HG03108 (cell line): Measurements from ENCODE around the gene SFTA2.
"Not testable (repeated sequence)": the region's sequence is repeated elsewhere in the genome, so short reads cannot be mapped to it uniquely, and the experiment has no call there.

Source experiments
- ATAC-seq: cut with Tn5 transposase; IDR thresholded peaks from one replicate; pipeline ENCODE4 v1.9.1; 2021; ENCODE audit warnings: moderate library complexity; ENCODE audit not compliant: unreplicated experiment

SFTA2 gene

GRCh38 chr6:30914076-30914853, 17.7 kb downstream of the SFTA2 start, which contains the start of gene VARS2:
VARS2 (plus strand) TSS chr6:30914238; CDS start chr6:30914837, 599 bp downstream.
- peak; percentile 75 for ATAC-seq

DNA sequence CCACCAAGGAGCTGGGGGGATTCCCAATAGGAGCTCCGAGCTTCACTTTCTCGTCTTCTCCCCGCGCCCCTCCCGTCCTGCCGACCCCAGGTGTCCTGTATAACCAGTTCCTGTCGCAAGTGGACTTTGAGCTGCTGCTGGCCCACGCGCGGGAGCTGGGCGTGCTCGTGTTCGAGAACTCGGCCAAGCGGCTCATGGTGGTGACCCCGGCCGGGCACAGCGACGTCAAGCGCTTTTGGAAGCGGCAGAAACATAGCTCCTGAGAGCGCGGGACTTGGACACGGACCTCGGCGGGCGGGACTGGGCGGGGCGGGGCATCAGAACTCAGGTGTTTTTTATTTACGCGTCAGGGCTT, 18.3 kb downstream of the SFTA2 start:
- ATAC-seq = peak; percentile 5

DNA sequence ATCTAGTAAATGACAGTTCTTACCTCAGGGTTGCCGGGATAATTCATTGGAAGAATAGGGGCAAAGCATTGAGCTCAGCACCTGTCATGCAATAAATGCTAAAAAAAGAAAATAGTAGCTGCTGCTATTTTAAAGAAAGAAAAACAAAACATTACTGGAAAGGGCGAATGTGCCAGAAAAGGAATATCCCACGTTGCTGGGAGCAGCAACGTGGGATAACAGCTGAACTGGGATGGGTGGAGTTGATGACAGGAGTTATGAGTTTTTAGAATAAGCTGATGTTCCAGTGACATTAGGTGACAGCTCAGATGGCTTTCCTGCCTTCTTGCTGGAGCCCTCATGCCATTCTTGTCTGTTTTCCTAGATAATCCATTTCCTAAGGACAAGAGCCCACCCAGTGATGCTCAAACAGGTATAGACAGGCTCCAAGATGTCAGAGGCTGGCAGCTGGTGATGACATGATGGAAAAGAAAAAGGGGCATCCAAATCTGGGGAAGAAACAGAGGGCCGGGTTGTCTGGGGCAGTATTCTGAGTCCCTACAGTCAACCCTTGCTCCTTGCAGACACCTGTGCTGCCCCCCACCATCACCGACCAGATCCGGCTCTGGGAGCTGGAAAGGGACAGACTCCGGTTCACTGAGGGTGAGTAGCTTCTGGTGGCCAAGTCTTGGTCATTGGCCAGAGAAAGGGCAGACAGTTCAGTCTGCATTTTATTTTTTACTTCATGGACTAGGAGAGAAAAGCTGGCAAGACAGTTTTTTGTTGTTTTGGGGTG, 19.0 kb downstream of the SFTA2 start:
- ATAC-seq = no peak

DNA sequence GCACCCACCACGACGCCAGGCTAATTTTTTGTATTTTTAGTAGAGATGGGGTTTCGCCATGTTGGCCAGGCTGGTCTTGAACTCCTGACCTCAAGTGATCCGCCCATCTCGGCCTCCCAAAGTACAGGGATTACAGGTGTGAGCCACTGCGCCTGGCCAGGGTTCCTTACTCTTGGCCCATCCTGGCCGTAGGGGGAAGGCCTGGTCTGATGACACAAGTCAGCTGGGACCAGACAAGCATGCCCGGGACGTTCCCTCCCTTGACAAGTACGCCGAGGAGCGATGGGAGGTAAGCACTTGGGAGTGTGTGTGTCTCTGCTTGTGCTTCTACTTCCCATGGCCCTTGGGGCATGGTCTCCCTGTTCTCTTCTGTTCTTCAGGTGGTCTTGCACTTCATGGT, 21.5 kb downstream of the SFTA2 start:
- ATAC-seq = not testable (repeated sequence)

DNA sequence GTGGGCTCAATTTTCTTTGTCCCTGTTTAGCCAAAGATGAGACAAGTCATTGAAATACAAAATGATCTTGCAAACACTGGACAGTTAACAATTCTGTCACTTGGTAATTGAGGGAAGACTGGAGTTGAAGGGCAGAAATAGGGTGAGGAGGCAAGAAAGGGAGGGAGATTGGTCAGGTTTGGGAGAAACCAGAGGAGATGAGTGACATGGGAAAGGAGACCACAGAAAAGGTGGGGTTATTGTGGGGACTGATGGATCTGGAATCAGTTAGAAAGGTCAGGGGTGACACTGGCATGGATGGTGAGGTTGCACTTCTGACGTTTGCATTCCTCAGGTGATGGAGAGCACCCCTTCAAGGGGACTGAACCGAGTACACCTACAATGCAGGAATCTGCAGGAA, 23.3 kb downstream of the SFTA2 start:
- no peak for ATAC-seq

DNA sequence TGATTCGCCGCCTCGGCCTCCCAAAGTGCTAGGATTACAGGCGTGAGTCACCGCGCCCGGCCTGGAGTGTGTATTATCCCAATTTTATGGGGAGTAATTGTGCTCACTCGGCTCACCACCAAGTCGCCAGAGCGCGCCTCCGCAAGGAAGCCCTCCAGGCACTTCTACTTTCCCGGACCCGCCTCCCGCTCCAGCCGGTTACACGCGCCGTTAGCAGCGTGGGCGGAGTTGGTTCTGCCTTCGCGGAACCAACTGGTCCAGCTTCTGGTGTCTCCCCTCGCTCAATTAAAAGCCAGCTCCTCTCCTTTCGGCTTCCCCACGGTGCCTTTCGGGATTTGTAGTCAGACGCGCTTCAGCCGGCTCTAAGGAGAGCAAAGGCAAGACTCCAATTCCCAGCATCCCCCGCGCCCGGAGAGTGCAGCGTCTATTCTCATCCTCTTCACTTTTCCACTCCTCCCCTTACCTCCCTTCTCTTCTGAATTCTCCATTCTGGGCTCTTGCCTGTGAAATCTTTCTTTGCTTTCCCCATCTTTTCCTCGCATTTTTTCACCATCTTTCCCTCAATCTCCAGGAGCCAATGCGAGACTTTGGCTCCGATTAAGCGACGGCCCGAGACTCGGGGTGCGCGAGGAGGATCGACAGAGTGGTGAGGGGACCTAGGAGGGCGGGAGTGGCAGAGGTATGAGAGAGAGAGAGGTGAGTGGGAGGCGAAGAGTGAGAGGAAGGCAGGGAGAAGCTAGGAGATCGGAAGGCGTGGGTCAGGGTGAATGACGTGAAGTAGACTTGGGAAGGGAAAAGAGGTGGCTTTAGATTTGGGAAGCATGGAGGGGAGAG, 24.0 kb downstream of the SFTA2 start, which contains the start of gene GTF2H4:
Gene GTF2H4 (plus strand): TSS at position 450 of the 834 bp plus-strand sequence.
- ATAC-seq = peak; percentile 94

DNA sequence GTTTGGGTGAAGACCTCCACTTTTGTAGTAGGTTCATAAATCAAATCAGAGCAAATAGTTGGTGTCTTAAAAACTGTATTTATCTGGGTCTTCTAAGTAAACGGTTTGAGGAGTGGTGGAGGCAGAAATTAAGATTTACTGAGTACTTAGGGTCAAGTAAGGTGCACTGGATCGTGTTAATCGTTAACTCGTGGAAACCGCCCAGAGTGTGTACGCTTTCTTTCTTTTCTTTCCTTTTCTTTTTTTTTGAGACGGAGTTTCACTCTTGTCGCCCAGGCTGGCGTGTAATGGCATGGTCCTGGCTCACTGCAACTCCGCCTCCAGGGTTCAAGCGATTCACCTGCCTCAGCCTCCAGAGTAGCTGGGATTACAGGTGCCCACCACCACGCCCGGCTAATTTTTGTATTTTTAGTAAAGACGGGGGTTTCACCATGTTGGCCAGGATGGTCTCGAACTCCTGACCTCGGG, 24.6 kb downstream of the SFTA2 start:
- ATAC-seq = not testable (repeated sequence)

GRCh38 chr6:30903236-30903635, 28.7 kb downstream of the SFTA2 start:
- ATAC-seq = no peak

- ATAC-seq = no peak
Measured at GRCh38 chr6:30902709-30903108, 29.3 kb downstream of the SFTA2 start.

GRCh38 chr6:30902196-30902595, 29.8 kb downstream of the SFTA2 start:
- ATAC-seq = not testable (repeated sequence)

- no peak for ATAC-seq
Measured at GRCh38 chr6:30901436-30901835, 30.5 kb downstream of the SFTA2 start.

- no peak for ATAC-seq
Measured at GRCh38 chr6:30900863-30901417, 31.0 kb downstream of the SFTA2 start.

- no peak for ATAC-seq
Measured at GRCh38 chr6:30898750-30899360, 33.1 kb downstream of the SFTA2 start.

DNA sequence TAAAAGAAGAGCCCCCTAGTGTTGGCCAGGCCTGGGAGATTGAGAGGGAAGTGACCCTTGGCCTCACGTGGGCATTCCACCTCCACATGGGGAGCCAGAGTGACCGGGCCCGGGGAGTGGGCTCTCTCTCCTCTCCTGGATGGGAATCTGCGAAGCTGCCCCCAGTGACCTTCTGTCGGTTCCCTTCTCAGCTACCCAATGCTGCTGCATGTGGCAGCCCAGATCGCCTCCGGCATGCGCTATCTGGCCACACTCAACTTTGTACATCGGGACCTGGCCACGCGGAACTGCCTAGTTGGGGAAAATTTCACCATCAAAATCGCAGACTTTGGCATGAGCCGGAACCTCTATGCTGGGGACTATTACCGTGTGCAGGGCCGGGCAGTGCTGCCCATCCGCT, 34.1 kb downstream of the SFTA2 start:
- ATAC-seq = no peak

- no peak for ATAC-seq
Measured at GRCh38 chr6:30896541-30896940, 35.4 kb downstream of the SFTA2 start.

GRCh38 chr6:30895343-30895742, 36.6 kb downstream of the SFTA2 start:
- ATAC-seq = no peak

DNA sequence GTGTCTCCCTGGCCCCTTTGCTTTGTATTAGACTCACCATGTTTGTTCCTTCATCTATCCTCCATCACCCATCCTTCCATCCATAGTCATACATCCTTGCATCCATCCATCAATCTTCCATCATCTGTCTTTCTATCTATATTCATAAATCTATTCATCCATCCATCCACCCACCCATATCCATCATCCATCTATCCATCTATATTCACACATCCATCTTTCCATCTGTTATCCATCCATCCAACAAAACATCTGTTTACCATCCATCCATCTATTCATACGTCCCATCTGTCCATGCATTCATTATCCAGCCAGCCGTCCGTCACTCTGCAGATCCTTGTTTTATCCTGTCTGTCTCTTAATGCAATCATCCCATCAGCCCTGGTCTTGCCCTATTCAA, 37.0 kb downstream of the SFTA2 start:
- no peak for ATAC-seq

DNA sequence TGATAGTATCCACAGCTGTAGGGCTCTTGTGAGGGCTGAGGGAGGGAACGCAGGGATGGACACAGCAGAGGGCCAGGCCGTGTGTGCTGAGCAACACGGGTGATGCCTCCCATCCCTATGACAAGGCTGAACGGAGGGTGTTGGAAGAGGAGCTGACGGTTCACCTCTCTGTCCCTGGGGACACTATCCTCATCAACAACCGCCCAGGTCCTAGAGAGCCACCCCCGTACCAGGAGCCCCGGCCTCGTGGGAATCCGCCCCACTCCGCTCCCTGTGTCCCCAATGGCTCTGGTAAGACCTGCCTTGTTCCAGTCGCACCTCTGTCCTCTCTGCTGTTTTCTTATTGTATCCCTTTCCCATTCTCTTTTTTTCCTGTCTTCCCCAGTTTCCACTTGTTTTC, 37.6 kb downstream of the SFTA2 start:
- no peak for ATAC-seq

DNA sequence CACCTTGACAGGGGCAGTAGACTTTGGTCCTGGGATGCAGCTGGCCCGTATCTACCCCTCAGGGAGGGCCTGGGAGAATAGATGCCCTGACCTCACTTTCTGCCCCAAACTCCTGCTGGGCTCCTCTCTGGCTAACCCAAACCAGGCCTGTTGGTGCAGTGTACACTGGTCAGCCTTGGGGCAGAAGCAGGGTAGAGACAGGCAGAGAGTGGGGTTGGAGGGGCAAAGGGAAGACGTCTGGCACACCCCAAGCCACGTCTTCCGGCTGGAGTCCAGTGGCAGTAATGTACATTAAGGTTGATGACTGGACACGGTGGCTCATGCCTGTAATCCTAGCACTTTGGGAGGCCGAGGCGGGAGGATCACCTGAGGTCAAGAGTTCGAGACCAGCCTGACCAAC, 38.3 kb downstream of the SFTA2 start:
- no peak for ATAC-seq

GRCh38 chr6:30893001-30893591, 38.9 kb downstream of the SFTA2 start:
- no peak for ATAC-seq
